HG03378 (cell line): ENCODE data around the gene GJA4.

ENCODE experiments used
- ATAC-seq: cut with Tn5 transposase; IDR thresholded peaks from one replicate; pipeline ENCODE4 v1.9.1; 2021; ENCODE audit warnings: mild to moderate bottlenecking, moderate library complexity; ENCODE audit not compliant: unreplicated experiment

GJA4 gene

GRCh38 chr1:34792868-34793727, at the start of gene GJA4:
Gene GJA4, plus strand, starts transcription at chr1:34792999. Its CDS starts 1,215 bp downstream, at chr1:34794214.
- ATAC-seq, result no peak

- ATAC-seq, result no peak
Measured at GRCh38 chr1:34743775-34744174, 49.0 kb upstream of the GJA4 start.

GRCh38 chr1:34744851-34745250, 47.9 kb upstream of the GJA4 start:
- ATAC-seq, result no peak

DNA sequence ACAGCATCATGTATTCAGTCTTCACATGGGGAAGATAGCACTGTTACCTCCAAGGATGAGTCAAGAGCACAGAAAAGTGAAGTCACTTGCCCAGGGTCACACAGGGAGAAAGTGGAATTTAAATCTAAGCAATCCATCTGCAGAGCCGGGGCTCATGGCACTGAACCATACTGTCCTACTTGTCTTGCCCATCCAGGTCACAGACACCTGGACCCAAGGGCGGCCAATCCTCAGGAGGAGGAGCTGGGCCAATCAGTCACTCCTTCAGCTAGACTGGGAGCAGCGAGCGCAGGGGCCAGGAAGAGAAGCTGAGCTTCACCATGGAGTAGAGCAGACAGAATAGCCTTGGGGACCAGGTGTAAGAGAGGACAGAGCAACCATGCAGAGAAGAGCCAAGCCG, 47.1 kb upstream of the GJA4 start:
- no peak for ATAC-seq

DNA sequence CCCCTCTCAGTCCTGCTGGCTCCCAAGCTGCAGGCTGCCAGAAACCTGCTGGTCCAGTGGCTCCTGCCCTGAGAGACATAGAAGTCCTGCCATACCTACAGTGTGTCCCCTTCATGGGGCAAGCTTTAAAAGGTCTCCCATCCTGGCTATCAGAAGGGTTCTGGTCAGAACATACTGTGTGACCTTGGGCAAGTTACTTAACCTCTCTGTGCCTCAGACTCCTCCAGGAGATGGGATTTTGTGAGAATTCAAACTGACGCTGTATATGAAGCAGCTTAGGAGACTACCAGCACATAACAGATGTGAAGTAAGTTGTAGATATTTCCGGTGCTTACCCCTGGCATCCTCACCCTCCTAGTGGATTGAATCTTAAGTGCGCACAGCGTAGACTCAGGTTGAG, 46.7 kb upstream of the GJA4 start:
- no peak for ATAC-seq

DNA sequence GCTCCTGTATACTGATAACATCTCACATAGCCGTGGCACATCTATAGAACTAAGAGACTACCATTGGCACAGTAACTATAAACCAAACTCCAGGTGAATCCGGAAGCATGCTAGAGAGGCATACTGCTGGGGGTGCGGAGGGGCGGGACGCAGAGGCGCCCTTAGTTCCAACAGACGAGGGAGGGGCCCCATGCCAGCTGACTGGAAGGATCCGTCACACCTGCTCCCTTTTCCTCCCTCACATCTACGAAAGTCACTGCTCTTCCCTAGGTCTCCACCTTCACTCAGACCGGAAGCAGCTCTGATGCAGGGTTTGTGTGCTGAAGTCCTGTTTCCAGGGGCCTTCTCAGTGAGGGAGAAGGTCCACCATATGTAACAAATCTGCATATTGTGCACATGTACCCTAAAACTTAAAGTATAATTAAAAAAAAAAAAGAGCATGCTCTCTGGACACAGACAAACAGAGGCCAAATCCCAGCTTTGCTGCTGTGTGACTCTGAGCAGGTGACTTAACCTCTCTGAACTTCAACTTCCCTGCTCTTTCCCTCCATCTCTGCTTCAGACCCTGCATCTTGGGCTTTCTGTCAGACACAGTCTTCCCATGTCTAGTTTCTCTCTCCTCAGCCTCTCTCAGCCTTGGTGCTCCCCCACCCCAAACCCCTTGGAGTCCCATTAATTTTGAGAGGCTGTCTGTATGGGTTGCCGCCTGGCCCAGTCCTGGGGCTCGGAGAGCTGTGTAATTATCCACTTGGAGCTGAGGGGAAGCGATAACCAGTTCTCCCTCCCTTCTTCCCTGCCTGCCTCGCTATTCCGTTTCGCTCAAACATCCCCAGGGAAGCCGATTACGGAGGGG, 45.8 kb upstream of the GJA4 start:
- no peak for ATAC-seq

- no peak for ATAC-seq
Measured at GRCh38 chr1:34747638-34747941, 45.2 kb upstream of the GJA4 start.

DNA sequence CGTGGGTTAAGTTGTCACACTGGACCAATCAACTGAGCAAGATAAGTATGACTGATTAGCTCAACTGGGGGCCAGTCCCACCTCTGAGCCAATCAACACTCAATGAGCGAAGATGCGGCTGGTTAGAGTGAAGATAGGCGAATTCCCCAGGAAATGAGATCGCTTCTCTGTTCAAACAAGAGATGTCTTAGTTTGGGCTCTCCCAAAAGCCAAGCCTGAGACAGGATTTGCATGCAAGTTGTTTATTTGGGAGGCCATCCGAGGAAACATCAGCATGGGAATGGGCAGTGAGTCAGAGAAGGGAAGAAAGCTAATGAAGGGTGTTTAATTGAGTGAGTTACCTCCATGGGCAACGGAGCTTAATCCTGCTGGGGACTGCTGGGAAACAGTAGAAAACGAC, 42.8 kb upstream of the GJA4 start:
- no peak for ATAC-seq

GRCh38 chr1:34750610-34751009, 42.2 kb upstream of the GJA4 start:
- no peak for ATAC-seq

DNA sequence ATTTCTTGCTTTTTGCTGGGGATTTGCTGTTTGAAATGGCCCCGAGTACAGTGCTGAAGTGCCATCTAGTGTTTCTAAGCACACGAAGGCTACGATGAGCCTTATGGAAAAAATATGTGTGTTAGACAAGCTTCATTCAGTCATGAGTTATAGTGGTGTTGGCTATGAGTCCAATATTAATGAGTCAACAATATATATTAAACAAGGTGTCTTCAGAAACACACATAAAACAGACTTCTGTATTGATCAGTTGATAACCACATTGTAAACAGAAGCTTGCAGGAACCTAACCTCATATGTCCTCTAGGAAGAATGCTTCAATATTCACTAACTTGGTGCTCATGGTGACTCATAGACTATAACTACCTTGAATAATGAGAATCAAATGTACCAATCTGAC, 39.6 kb upstream of the GJA4 start:
- ATAC-seq, result no peak

DNA sequence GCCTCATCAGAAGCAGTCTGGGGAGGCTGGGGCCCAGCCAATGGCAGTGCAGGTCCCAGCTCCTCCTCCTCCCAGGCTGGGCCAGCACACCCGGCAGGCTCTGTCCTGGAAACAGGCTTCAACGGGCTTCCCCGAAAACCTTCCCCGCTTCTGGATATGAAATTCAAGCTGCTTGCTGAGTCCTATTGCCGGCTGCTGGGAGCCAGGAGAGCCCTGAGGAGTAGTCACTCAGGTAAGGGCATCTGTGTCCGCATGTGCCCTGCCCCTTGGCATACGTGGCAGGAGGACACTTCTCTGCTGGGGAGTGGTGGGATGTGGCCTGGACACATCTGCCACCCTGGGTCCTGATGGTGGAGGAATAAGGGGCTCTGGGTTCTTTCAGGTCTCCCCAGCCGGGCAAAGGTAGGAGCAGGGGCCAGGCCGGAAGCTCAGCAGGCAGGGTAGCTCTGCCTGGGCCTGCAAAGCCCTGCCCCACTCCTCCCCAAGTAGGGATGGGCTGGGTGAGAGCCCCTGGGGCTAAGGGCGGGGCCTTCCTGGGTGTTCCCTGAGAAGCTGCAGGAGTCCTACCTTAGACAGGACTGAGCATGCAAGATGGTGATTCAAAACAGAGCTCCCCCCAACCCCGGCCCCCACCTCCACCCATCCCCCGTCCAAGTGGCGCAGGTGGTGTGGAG, 37.7 kb upstream of the GJA4 start, which contains the start of gene GJB5:
TSS of gene GJB5 (plus strand) at position 84 of the 674 bp plus-strand sequence. CDS start 2,284 bp downstream, outside the sequence.
- no peak for ATAC-seq

GRCh38 chr1:34755961-34756360, 36.8 kb upstream of the GJA4 start:
- ATAC-seq, result no peak

- no peak for ATAC-seq
Measured at GRCh38 chr1:34757386-34757785, 35.4 kb upstream of the GJA4 start.

DNA sequence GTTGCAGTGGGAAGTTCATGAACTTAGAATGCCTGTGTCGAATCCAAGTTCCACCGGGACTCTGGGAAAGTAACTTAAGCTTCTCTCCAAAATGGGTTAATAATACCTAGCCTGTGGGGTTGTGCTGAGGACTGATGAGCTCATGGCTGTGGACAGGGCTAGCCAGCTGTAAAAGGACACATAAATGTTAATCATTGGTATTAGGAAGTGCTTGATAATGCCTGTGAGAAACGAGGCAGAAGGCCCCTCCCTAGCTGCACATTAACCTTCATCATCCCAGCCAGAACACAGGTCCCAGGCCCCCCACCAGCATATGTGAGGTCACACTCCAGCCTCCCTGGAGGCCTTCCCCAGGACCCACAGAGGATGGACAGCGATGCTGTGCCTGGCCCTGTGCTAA, 34.0 kb upstream of the GJA4 start:
- ATAC-seq, result no peak

- no peak for ATAC-seq
Measured at GRCh38 chr1:34759503-34760357, 33.1 kb upstream of the GJA4 start, which contains the start of gene GJB4. Gene GJB4, plus strand, starts transcription at chr1:34759740. Its CDS starts 1,515 bp downstream, at chr1:34761255.

GRCh38 chr1:34761176-34761761, 31.5 kb upstream of the GJA4 start:
- ATAC-seq, result no peak

DNA sequence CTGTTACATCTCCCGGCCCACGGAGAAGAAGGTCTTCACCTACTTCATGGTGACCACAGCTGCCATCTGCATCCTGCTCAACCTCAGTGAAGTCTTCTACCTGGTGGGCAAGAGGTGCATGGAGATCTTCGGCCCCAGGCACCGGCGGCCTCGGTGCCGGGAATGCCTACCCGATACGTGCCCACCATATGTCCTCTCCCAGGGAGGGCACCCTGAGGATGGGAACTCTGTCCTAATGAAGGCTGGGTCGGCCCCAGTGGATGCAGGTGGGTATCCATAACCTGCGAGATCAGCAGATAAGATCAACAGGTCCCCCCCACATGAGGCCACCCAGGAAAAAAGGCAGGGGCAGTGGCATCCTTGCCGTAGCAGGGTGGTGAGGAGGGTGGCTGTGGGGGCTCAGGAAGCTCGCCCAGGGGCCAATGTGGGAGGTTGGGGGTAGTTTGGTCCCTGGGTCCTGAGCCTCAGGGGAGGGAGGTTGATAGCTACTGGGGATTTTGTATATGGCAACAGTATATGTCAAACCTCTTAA, 31.0 kb upstream of the GJA4 start:
- ATAC-seq, result no peak

- no peak for ATAC-seq
Measured at GRCh38 chr1:34762474-34763141, 30.2 kb upstream of the GJA4 start.

GRCh38 chr1:34763142-34763781, 29.5 kb upstream of the GJA4 start:
- no peak for ATAC-seq
